Measurements from ENCODE around the gene GSTA4.
"Not testable (repeated sequence)": the region's sequence is repeated elsewhere in the genome, so short reads cannot be mapped to it uniquely, and the experiment has no call there.

The GSTA4 gene, protein sequence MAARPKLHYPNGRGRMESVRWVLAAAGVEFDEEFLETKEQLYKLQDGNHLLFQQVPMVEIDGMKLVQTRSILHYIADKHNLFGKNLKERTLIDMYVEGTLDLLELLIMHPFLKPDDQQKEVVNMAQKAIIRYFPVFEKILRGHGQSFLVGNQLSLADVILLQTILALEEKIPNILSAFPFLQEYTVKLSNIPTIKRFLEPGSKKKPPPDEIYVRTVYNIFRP

DNA sequence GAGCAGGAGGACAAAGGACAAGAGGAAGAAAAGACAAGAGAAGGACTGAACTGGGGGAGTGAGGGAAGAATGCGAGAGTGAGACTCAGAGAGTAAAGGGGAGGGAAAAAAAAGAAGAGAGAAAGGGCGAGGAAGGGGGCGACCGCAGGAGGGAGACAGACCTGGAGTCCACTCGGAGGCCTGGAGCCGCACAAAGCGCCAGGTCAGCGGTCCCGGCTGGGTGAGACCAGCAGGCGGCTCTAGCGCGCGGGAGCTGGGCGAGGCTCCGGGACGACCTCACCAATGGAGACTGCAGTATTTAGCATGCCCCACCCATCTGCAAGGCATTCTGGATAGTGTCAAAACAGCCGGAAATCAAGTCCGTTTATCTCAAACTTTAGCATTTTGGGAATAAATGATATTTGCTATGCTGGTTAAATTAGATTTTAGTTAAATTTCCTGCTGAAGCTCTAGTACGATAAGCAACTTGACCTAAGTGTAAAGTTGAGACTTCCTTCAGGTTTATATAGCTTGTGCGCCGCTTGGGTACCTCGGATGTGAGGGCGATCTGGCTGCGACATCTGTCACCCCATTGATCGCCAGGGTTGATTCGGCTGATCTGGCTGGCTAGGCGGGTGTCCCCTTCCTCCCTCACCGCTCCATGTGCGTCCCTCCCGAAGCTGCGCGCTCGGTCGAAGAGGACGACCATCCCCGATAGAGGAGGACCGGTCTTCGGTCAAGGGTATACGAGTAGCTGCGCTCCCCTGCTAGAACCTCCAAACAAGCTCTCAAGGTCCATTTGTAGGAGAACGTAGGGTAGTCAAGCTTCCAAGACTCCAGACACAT lies at the start of gene GSTA4:
Gene GSTA4, minus strand, starts transcription at position 196 of the 824 bp plus-strand sequence. CDS start 1,041 bp downstream, outside the sequence.
- peak within 1 kb of the TSS; percentile 79 to 94 (median 88) for H3K4me2 ChIP-seq
- peaks cover 0 to 15% (median 0%) of the 10 kb centered on the region in 11 experiments; a peak in 6 of 22 replicates for H3K27me3 ChIP-seq
- peaks cover 9 to 22% (median 15%) of the 10 kb centered on the region in 10 experiments; a peak in 19 of 20 replicates for H3K4me1 ChIP-seq
- H3K4me3 ChIP-seq = peak within 1 kb of the TSS; percentile 60 to 81 (median 74)
- peak within 1 kb of the TSS; percentile 93 to 99 (median 95) for H3K27ac ChIP-seq
- not testable (repeated sequence) for H3K9me3 ChIP-seq (replicated peaks in 1 of 11); H3K36me3 ChIP-seq; H4K20me1 ChIP-seq
- peak within 1 kb of the TSS; percentile 87 to 97 (median 94) for H3K9ac ChIP-seq

DNA sequence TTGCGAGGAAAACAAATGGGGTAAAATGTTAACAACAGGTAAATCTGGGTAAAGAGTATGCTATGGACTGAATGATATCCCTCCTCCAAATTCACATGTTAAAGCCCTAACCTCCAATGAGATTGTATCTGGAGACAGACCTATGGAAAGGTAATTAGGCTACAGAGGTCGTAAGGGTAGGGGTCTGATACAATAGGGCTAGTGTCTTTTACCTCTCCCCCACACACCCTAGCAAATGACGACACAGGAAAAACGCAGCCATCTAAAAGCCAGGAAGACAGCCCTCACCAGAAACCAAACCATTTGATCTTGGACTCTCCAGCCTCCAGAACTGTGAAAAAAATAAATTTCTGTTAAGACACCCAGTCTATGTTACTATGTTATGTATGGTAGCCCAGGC lies 49.5 kb upstream of the GSTA4 start:
- H3K4me3 ChIP-seq = no peak overlapping the region
- no peak for TF ChIP-seq Cebpa-rat (IDR thresholded peaks at IDR 0.05)
- no peak overlapping the region for H3K27ac ChIP-seq
- H3K27me3 ChIP-seq = peaks cover 0 to 72% (median 0%) of the 10 kb centered on the region in 11 experiments; a peak in 7 of 22 replicates
- peaks cover 17 to 47% (median 25%) of the 10 kb centered on the region in 11 experiments for H3K36me3 ChIP-seq
- H3K4me2 ChIP-seq = no peak overlapping the region
- H3K9ac ChIP-seq = no peak overlapping the region
- peaks cover 0 to 8% (median 0%) of the 10 kb centered on the region in 11 experiments; a peak in 2 of 22 replicates for H3K9me3 ChIP-seq (replicated peaks in 1 of 11)
- peaks cover 0 to 47% (median 34%) of the 10 kb centered on the region in 11 experiments; a peak in 15 of 22 replicates for H4K20me1 ChIP-seq
- H3K4me1 ChIP-seq = peaks cover 15 to 28% (median 20%) of the 10 kb centered on the region in 10 experiments

DNA sequence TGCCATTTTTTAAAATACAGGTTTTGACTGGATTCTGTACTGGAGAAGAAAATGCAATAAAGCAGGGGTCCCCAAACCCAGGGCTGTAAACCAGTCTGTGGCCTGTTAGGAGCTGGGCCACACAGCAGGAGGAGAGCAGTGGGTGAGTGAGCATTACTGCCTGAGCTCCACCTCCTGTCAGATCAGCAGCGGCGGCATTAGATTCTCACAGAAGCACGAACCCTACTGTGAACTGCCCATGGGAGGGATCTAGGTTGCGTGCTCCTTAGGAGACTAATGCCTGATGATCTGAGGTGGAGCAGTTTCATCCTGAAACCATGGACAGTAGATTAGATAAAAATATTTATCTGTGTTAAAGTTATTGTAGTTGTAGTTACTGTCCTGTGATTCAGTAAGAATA lies 49.0 kb upstream of the GSTA4 start:
- H3K4me2 ChIP-seq = no peak overlapping the region
- peaks cover 0 to 46% (median 29%) of the 10 kb centered on the region in 11 experiments; a peak in 15 of 22 replicates for H4K20me1 ChIP-seq
- TF ChIP-seq Cebpa-rat (IDR thresholded peaks at IDR 0.05) = no peak
- H3K4me3 ChIP-seq = no peak overlapping the region
- peaks cover 13 to 23% (median 15%) of the 10 kb centered on the region in 10 experiments for H3K4me1 ChIP-seq
- H3K36me3 ChIP-seq = peaks cover 22 to 52% (median 30%) of the 10 kb centered on the region in 11 experiments
- no peak overlapping the region for H3K27ac ChIP-seq
- peaks cover 0 to 8% (median 0%) of the 10 kb centered on the region in 11 experiments; a peak in 2 of 22 replicates for H3K9me3 ChIP-seq (replicated peaks in 1 of 11)
- H3K9ac ChIP-seq = no peak overlapping the region
- H3K27me3 ChIP-seq = peaks cover 0 to 72% (median 0%) of the 10 kb centered on the region in 11 experiments; a peak in 7 of 22 replicates

DNA sequence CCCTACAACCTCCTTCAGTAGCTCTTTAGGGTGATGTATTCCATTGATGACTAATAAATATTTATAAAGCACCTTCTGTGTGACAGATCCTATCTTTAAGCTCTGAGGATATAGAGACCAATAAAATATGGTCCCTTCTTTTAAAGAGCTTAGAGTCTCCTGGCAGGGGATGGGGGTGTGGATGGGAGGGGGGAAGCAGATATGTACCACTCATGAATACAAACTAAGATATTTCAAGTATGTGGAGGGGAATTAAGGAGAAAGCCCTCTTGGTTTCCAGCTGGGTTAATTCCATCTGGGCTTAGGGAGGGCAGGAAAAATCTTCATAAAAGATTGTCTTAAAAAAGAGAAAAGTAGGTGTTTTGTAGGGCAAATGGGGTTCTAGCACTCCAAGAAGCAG lies 48.5 kb upstream of the GSTA4 start:
- H3K4me1 ChIP-seq = peaks cover 8 to 18% (median 10%) of the 10 kb centered on the region in 10 experiments
- H3K9me3 ChIP-seq (replicated peaks in 1 of 11) = peaks cover 0 to 8% (median 0%) of the 10 kb centered on the region in 11 experiments; a peak in 2 of 22 replicates
- H4K20me1 ChIP-seq = peaks cover 0 to 46% (median 24%) of the 10 kb centered on the region in 11 experiments; a peak in 15 of 22 replicates
- no peak overlapping the region for H3K9ac ChIP-seq
- H3K4me2 ChIP-seq = no peak overlapping the region
- no peak for TF ChIP-seq Cebpa-rat (IDR thresholded peaks at IDR 0.05)
- no peak overlapping the region for H3K4me3 ChIP-seq
- H3K27ac ChIP-seq = no peak overlapping the region
- peaks cover 27 to 57% (median 35%) of the 10 kb centered on the region in 11 experiments for H3K36me3 ChIP-seq
- peaks cover 0 to 72% (median 0%) of the 10 kb centered on the region in 11 experiments; a peak in 7 of 22 replicates for H3K27me3 ChIP-seq

DNA sequence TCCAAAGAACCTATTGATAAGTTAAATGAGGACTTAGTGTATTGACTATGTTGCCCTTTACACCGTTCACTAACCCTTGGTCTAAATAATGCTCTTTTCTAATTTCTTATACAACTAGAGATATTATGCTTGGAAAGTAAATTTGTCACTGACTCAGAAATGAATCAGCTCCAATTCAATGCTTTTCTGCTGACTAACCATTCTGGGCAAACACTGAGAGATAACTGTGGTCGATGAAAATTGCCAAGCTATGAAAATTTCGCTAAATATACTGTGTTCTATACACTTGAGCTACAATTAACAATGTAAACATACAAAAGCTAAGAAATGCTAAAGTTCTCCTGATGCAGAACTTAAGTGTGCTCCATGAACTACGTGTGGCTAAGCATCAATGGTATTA lies 47.0 kb upstream of the GSTA4 start:
- Histone ChIP-seq H3K4me2 (peak overlapping the region in 2 of 11 experiments; percentile 1 to 40; a peak in 1 of 22 replicates), H3K27me3 (peaks cover 0 to 63% (median 0%) of the 10 kb centered on the region in 11 experiments; a peak in 7 of 22 replicates), H4K20me1 (peaks cover 0 to 35% (median 13%) of the 10 kb centered on the region in 11 experiments; a peak in 13 of 22 replicates), H3K9ac (no peak overlapping the region), H3K9me3 (replicated peaks in 1 of 11) (peaks cover 0 to 8% (median 0%) of the 10 kb centered on the region in 11 experiments; a peak in 2 of 22 replicates), H3K36me3 (peaks cover 31 to 71% (median 46%) of the 10 kb centered on the region in 11 experiments), H3K4me3 (no peak overlapping the region), H3K27ac (no peak overlapping the region), H3K4me1 (peaks cover 0 to 6% (median 0%) of the 10 kb centered on the region in 10 experiments; a peak in 3 of 20 replicates)
- no peak for TF ChIP-seq Cebpa-rat (IDR thresholded peaks at IDR 0.05)

DNA sequence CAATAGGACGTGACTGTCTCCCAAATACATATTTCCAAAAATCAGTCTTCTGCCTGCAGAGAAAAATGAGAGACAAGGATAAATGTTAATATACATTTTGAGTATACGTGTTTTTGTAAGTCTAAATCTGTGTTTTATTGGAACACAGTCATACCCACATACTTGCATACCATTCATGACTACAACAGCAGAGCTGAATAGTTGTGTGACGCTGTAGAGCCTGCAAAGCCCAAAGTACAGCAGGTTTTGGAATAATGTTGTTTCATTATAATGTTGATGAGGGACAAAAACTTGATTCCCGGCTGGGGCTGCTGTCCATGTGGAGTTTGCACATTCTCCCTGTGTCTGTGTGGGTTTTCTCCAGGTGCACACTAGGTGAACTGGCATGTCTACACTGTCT lies 46.3 kb upstream of the GSTA4 start:
- H3K4me1 ChIP-seq = peaks cover 0 to 6% (median 0%) of the 10 kb centered on the region in 10 experiments; a peak in 3 of 20 replicates
- H3K4me3 ChIP-seq = no peak overlapping the region
- H3K27ac ChIP-seq = no peak overlapping the region
- H3K9me3 ChIP-seq (replicated peaks in 1 of 11) = peaks cover 0 to 8% (median 0%) of the 10 kb centered on the region in 11 experiments; a peak in 2 of 22 replicates
- peaks cover 31 to 73% (median 51%) of the 10 kb centered on the region in 11 experiments for H3K36me3 ChIP-seq
- H4K20me1 ChIP-seq = peaks cover 0 to 28% (median 12%) of the 10 kb centered on the region in 11 experiments; a peak in 12 of 22 replicates
- H3K9ac ChIP-seq = no peak overlapping the region
- H3K27me3 ChIP-seq = peaks cover 0 to 55% (median 0%) of the 10 kb centered on the region in 11 experiments; a peak in 7 of 22 replicates
- no peak for TF ChIP-seq Cebpa-rat (IDR thresholded peaks at IDR 0.05)
- H3K4me2 ChIP-seq = no peak overlapping the region

DNA sequence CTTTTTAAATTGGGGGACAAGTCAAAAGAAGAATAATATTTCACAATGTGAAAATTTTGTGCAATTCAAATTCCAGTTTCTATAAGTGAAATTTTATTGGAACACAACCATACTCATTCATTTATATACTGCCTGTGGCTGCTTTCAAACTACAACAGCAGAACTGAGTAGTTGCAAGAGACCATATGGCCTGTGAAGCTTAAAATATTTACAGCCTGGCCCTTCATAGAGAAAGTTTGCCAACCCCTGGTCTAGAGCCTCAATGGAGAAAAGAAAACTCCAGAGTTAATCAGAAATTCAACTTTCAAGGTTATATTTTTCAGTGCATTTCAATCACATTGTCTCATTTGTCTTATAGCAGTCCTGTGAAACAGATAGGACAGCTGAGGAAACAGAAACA lies 43.5 kb upstream of the GSTA4 start:
- no peak for TF ChIP-seq Cebpa-rat (IDR thresholded peaks at IDR 0.05)
- Histone ChIP-seq H3K9ac (no peak overlapping the region), H3K27me3 (peaks cover 0 to 27% (median 0%) of the 10 kb centered on the region in 11 experiments; a peak in 2 of 22 replicates), H3K9me3 (replicated peaks in 1 of 11) (peaks cover 0 to 8% (median 0%) of the 10 kb centered on the region in 11 experiments; a peak in 2 of 22 replicates), H3K36me3 (peaks cover 45 to 89% (median 78%) of the 10 kb centered on the region in 11 experiments), H3K27ac (no peak overlapping the region), H3K4me3 (no peak overlapping the region), H4K20me1 (peaks cover 0 to 20% (median 3%) of the 10 kb centered on the region in 11 experiments; a peak in 8 of 22 replicates), H3K4me2 (no peak overlapping the region), H3K4me1 (peaks cover 0 to 17% (median 0%) of the 10 kb centered on the region in 10 experiments; a peak in 4 of 20 replicates)

DNA sequence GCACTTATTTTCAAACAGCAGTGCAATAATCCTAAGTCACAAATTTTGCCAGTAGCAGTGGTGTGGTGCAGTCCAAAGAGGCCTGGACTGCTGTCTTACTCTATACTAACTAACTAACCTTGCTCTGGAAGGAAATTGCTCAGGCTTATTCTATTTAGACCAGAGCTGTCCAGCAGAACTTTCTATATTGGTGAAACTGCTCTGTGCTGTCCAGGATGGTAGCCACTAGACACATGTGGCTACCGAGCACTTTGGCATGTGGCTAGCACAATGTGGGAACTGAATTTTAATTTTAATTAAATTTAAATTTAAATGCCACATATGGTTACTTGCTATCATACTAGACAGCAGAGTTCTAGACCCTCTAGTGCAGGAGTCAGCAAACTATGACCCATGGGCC lies 43.1 kb upstream of the GSTA4 start:
- peaks cover 0 to 23% (median 0%) of the 10 kb centered on the region in 11 experiments; a peak in 1 of 22 replicates for H3K27me3 ChIP-seq
- peaks cover 0 to 8% (median 0%) of the 10 kb centered on the region in 11 experiments; a peak in 2 of 22 replicates for H3K9me3 ChIP-seq (replicated peaks in 1 of 11)
- H3K4me2 ChIP-seq = no peak overlapping the region
- H3K27ac ChIP-seq = no peak overlapping the region
- peaks cover 0 to 19% (median 0%) of the 10 kb centered on the region in 10 experiments; a peak in 4 of 20 replicates for H3K4me1 ChIP-seq
- H3K4me3 ChIP-seq = no peak overlapping the region
- no peak overlapping the region for H3K9ac ChIP-seq
- peaks cover 46 to 93% (median 83%) of the 10 kb centered on the region in 11 experiments for H3K36me3 ChIP-seq
- peaks cover 0 to 20% (median 0%) of the 10 kb centered on the region in 11 experiments; a peak in 8 of 22 replicates for H4K20me1 ChIP-seq
- TF ChIP-seq Cebpa-rat (IDR thresholded peaks at IDR 0.05) = no peak
